ENCODE measurements around the gene MICAL2.

The MICAL2 gene

GRCh38 chr11:12218909-12219308, 108.5 kb downstream of the MICAL2 start:
- no peak for TF ChIP-seq JUND (IDR thresholded peaks at IDR 0.05; ENCODE audit: low read depth)
- in situ Hi-C loops (cut with HindIII; ENCODE audit: low pct_unique_long_range_greater_than_20kb, low sequenced_read_pairs): no loop called here
- DNase-seq (ENCODE audit: low read depth in 1 of 2, low spot score in 1 of 2): no peak

- no peak for TF ChIP-seq JUND (IDR thresholded peaks at IDR 0.05; ENCODE audit: low read depth)
- no peak for DNase-seq (ENCODE audit: low read depth in 1 of 2, low spot score in 1 of 2)
- in situ Hi-C loops (cut with HindIII; ENCODE audit: low pct_unique_long_range_greater_than_20kb, low sequenced_read_pairs): no loop called here
Measured at GRCh38 chr11:12219757-12220156, 109.4 kb downstream of the MICAL2 start.

GRCh38 chr11:12220305-12220704, 109.9 kb downstream of the MICAL2 start:
- in situ Hi-C loops (cut with HindIII; ENCODE audit: low pct_unique_long_range_greater_than_20kb, low sequenced_read_pairs): no loop called here
- no peak for DNase-seq (ENCODE audit: low read depth in 1 of 2, low spot score in 1 of 2)
- no peak for TF ChIP-seq JUND (IDR thresholded peaks at IDR 0.05; ENCODE audit: low read depth)

GRCh38 chr11:12221051-12221535, 110.7 kb downstream of the MICAL2 start:
- in situ Hi-C loops (cut with HindIII; ENCODE audit: low pct_unique_long_range_greater_than_20kb, low sequenced_read_pairs): no loop called here
- no peak for DNase-seq (ENCODE audit: low read depth in 1 of 2, low spot score in 1 of 2)
- TF ChIP-seq JUND (IDR thresholded peaks at IDR 0.05; ENCODE audit: low read depth): no peak

- in situ Hi-C loops (cut with HindIII; ENCODE audit: low pct_unique_long_range_greater_than_20kb, low sequenced_read_pairs): no loop called here
- TF ChIP-seq JUND (IDR thresholded peaks at IDR 0.05; ENCODE audit: low read depth): no peak
- DNase-seq (ENCODE audit: low read depth in 1 of 2, low spot score in 1 of 2): no peak
Measured at GRCh38 chr11:12222055-12222792, 111.8 kb downstream of the MICAL2 start.

- in situ Hi-C loops (cut with HindIII; ENCODE audit: low pct_unique_long_range_greater_than_20kb, low sequenced_read_pairs): no loop called here
- no peak for TF ChIP-seq JUND (IDR thresholded peaks at IDR 0.05; ENCODE audit: low read depth)
- peak in 1 of 2 experiments; percentile 57 for DNase-seq (ENCODE audit: low read depth in 1 of 2, low spot score in 1 of 2)
Measured at GRCh38 chr11:12223771-12224536, 113.6 kb downstream of the MICAL2 start.

GRCh38 chr11:12224537-12224893, 114.1 kb downstream of the MICAL2 start:
- DNase-seq (ENCODE audit: low read depth in 1 of 2, low spot score in 1 of 2): no peak
- in situ Hi-C loops (cut with HindIII; ENCODE audit: low pct_unique_long_range_greater_than_20kb, low sequenced_read_pairs): no loop called here
- no peak for TF ChIP-seq JUND (IDR thresholded peaks at IDR 0.05; ENCODE audit: low read depth)

GRCh38 chr11:12225046-12225739, 114.8 kb downstream of the MICAL2 start:
- no peak for TF ChIP-seq JUND (IDR thresholded peaks at IDR 0.05; ENCODE audit: low read depth)
- in situ Hi-C loops (cut with HindIII; ENCODE audit: low pct_unique_long_range_greater_than_20kb, low sequenced_read_pairs): no loop called here

GRCh38 chr11:12226093-12226492, 115.7 kb downstream of the MICAL2 start:
- in situ Hi-C loops (cut with HindIII; ENCODE audit: low pct_unique_long_range_greater_than_20kb, low sequenced_read_pairs): no loop called here
- no peak for TF ChIP-seq JUND (IDR thresholded peaks at IDR 0.05; ENCODE audit: low read depth)
- no peak for DNase-seq (ENCODE audit: low read depth in 1 of 2, low spot score in 1 of 2)

More at GRCh38 chr11:12225046-12225739, 114.8 kb downstream of the MICAL2 start:
- DNase-seq (ENCODE audit: low read depth in 1 of 2, low spot score in 1 of 2): no peak

- in situ Hi-C loops (cut with HindIII; ENCODE audit: low pct_unique_long_range_greater_than_20kb, low sequenced_read_pairs): no loop called here
- TF ChIP-seq JUND (IDR thresholded peaks at IDR 0.05; ENCODE audit: low read depth): no peak
- no peak for DNase-seq (ENCODE audit: low read depth in 1 of 2, low spot score in 1 of 2)
Measured at GRCh38 chr11:12229450-12230229, 119.2 kb downstream of the MICAL2 start.

GRCh38 chr11:12232160-12232559, 121.8 kb downstream of the MICAL2 start:
- DNase-seq (ENCODE audit: low read depth in 1 of 2, low spot score in 1 of 2): no peak
- in situ Hi-C loops (cut with HindIII; ENCODE audit: low pct_unique_long_range_greater_than_20kb, low sequenced_read_pairs): no loop called here

More at GRCh38 chr11:12232160-12232559, 121.8 kb downstream of the MICAL2 start:
- TF ChIP-seq JUND (IDR thresholded peaks at IDR 0.05; ENCODE audit: low read depth): no peak

Data from T47D (cell line).